Activated B cell treated with CpG ODN at 0.5 μM for 24 hours (primary cell): ENCODE measurements around the gene HDAC4. TPM values are rescaled to one million over a fixed set of nuclear protein-coding genes. Genes with fewer than 3 reads are reported as not detected.

Experiments used
- ATAC-seq: fragments of 200-7000 bp; cut with Tn5 transposase; one replicate; pipeline ENCODE4 v1.10.0; 2021; ENCODE audit warnings: low read depth, mild to moderate bottlenecking, moderate library complexity
- CTCF ChIA-PET: fragments of 350-600 bp; sonication (Branson Sonifier 250); formaldehyde crosslinking; loops from one replicate; lab custom pipeline; 2021; ENCODE audit warnings: antibody characterized with exemption; lab: Charles Lee
- POLR2A ChIA-PET: fragments of 350-600 bp; sonication (Branson Sonifier 250); formaldehyde crosslinking; loops from one replicate; lab custom pipeline; 2021; ENCODE audit warnings: antibody characterized with exemption; lab: Charles Lee
- DNase-seq: peaks from one replicate; pipeline ENCODE4 v3.0.0; 2022
- H3K27ac Mint-ChIP-seq: one replicate; pipeline ENCODE4 v1.8.0; 2020; ENCODE audit warnings: mixed read lengths
- H3K27me3 Mint-ChIP-seq: one replicate; pipeline ENCODE4 v1.8.0; 2021; ENCODE audit warnings: mixed read lengths
- H3K36me3 Mint-ChIP-seq: one replicate; pipeline ENCODE4 v1.8.0; 2021; ENCODE audit warnings: low read depth, mixed read lengths
- H3K4me1 Mint-ChIP-seq: one replicate; pipeline ENCODE4 v1.8.0; 2021; ENCODE audit warnings: mixed read lengths
- H3K4me3 Mint-ChIP-seq: one replicate; pipeline ENCODE4 v1.8.0; 2020; ENCODE audit warnings: mild to moderate bottlenecking, mixed read lengths
- H3K9me3 Mint-ChIP-seq: one replicate; pipeline ENCODE4 v1.8.0; 2020; ENCODE audit warnings: mixed read lengths
- intact Hi-C: fragments of 100-400 bp; cut with micrococcal nuclease; formaldehyde crosslinking; loops from one replicate; pipeline ENCODE4 v1.15.1; 2024
- total RNA-seq: library from RNA; stranded (reverse); gene quantifications from 2 replicates; pipeline ENCODE4 v1.2.3, GENCODE V29; 2022
- TF ChIP-seq, protein P1 (sequence below): fragments of 200-600 bp; IDR thresholded peaks from one replicate; pipeline ENCODE4 v1.8.0; 2022; ENCODE audit warnings: antibody characterized with exemption, mild to moderate bottlenecking

HDAC4 gene
- total RNA-seq, 1 donor from 2014 or later, result 31.9 TPM

DNA sequence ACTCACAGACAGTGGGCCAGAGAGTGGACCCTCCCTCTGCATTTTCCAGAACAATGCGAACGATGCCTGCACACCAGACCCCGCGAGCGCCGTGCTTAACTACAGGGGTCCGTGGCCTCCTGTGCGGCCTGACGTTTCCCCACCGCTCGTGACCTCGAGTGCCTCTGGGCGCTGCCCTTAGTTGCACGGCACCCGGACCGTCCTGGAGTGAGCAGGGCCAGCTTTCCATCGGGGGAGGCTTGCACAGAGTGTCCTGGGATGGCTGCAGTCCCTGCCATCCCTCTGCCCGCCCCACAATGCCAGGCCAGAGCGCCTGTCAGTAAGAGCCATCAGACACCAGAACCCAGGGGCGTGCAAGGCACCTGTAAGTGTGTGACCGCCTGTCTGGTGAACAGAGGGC is 335.9 kb downstream of the HDAC4 start:
- Mint-ChIP-seq H3K4me1 (no peaks in the 10 kb centered on the region), H3K27me3 (no peaks in the 10 kb centered on the region)
- ATAC-seq, result no peak

DNA sequence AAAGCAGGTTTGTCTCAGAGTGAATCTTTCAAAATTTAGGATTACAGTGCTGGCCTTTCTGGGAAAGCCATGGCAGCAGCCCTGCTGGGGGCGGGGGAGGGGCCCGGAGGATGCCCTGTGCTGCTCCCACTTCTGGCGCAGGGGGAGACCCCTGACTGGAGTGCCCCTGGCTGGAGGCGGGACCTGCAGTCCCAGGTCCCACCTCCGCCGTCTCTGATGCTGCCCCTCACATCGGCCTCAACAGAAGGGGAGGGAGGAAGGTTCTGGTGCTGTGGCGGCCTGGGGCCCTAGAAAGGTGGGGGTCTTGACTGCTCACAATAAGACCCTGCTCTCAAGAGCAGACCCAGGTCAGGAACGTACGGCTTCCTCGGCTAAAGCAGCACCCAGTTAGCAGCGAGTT is 336.6 kb downstream of the HDAC4 start:
- Mint-ChIP-seq H3K36me3 (peaks cover 27% of the 10 kb centered on the region), H3K9me3 (no peaks in the 10 kb centered on the region), H3K4me3 (no peak overlapping the region), H3K27ac (no peak overlapping the region), H3K4me1 (no peaks in the 10 kb centered on the region), H3K27me3 (no peaks in the 10 kb centered on the region)
- intact Hi-C loops, result no loop called here
- DNase-seq (no peak), ATAC-seq (no peak)
- TF ChIP-seq, protein P1, sequence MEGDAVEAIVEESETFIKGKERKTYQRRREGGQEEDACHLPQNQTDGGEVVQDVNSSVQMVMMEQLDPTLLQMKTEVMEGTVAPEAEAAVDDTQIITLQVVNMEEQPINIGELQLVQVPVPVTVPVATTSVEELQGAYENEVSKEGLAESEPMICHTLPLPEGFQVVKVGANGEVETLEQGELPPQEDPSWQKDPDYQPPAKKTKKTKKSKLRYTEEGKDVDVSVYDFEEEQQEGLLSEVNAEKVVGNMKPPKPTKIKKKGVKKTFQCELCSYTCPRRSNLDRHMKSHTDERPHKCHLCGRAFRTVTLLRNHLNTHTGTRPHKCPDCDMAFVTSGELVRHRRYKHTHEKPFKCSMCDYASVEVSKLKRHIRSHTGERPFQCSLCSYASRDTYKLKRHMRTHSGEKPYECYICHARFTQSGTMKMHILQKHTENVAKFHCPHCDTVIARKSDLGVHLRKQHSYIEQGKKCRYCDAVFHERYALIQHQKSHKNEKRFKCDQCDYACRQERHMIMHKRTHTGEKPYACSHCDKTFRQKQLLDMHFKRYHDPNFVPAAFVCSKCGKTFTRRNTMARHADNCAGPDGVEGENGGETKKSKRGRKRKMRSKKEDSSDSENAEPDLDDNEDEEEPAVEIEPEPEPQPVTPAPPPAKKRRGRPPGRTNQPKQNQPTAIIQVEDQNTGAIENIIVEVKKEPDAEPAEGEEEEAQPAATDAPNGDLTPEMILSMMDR, result no peak
- CTCF ChIA-PET, result no interaction called here
- POLR2A ChIA-PET, result no interaction called here

More for the DNA sequence above, 335.9 kb downstream of the HDAC4 start:
- Mint-ChIP-seq H3K36me3 (peaks cover 27% of the 10 kb centered on the region), H3K9me3 (no peaks in the 10 kb centered on the region), H3K4me3 (no peak overlapping the region), H3K27ac (no peak overlapping the region)
- TF ChIP-seq, protein P1, result no peak
- DNase-seq, result no peak
- intact Hi-C loops, result no loop called here
- POLR2A ChIA-PET, result no interaction called here
- CTCF ChIA-PET, result no interaction called here

DNA sequence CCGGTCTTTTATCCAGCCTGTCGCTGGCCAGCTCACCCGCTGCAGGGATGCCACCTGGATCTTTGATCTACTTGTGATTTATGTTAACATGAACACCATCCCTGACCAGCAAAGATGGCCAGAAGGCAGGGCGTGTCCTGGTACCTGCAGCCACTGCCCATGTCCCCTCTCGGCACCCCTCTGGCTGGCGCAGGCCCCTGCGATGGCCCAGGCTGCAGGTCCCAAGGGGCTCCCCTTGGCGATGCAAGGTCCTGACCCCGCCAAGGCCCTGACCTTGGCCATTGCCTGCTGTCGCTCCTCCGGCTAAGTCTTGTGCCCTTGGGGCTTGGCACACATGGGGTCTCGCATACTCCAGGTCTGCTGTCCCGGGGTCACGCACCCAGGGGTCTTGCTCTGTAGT is 338.1 kb downstream of the HDAC4 start:
- no peaks in the 10 kb centered on the region for H3K9me3 Mint-ChIP-seq
- intact Hi-C loops, result no loop called here
- no peaks in the 10 kb centered on the region for H3K27me3 Mint-ChIP-seq
- ChIA-PET POLR2A (no interaction called here), CTCF (no interaction called here)
- peaks cover 25% of the 10 kb centered on the region for H3K36me3 Mint-ChIP-seq
- no peak overlapping the region for H3K4me3 Mint-ChIP-seq
- ATAC-seq, result no peak
- TF ChIP-seq, protein P1, result no peak
- no peaks in the 10 kb centered on the region for H3K4me1 Mint-ChIP-seq
- DNase-seq, result no peak
- H3K27ac Mint-ChIP-seq, result no peak overlapping the region

DNA sequence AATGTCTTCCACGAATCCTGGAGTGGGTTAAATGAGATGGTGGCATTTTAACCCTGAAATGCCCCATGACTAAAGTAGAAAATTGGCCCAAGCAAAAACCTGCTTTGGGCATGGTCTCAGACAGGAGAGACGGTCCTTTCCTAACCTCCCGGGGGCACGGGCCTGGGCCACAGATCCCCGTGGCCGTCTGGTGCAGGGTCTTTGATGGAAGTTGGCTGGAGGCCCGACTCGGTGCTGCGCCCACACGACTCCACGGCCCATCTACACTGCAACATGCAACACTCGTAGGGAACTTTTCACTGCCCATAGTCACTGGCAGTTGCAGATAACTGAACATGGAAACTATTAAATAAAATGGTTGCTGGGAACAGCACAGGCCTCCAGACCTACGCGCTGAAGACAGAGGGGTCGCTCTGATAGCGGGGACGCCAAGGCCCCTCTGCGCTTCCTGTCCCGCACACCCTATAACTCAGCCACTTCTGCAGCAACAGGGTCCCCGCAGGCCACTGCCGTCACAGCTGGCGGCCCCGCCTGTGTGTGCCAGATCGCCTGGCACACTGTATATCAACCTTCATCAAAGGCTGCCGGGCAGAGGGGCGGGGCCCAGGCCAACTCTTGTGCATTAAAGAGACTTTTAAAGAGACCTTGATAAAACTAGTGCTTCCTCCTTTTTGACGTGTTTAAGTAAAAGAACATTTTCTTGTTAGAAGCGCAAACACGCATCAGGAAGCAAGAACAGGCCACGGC is 338.8 kb downstream of the HDAC4 start:
- no peaks in the 10 kb centered on the region for H3K9me3 Mint-ChIP-seq
- no peak for DNase-seq
- ChIA-PET POLR2A (no interaction called here), CTCF (no interaction called here)
- TF ChIP-seq, protein P1, result no peak
- ATAC-seq, result no peak
- peaks cover 25% of the 10 kb centered on the region for H3K36me3 Mint-ChIP-seq
- H3K4me3 Mint-ChIP-seq, result no peak overlapping the region
- no peaks in the 10 kb centered on the region for H3K4me1 Mint-ChIP-seq
- no peak overlapping the region for H3K27ac Mint-ChIP-seq
- no peaks in the 10 kb centered on the region for H3K27me3 Mint-ChIP-seq
- intact Hi-C loops, result no loop called here

- TF ChIP-seq, protein P1, result no peak
- intact Hi-C loops, result no loop called here
- ATAC-seq, result no peak
- no peak for DNase-seq
- Mint-ChIP-seq H3K27me3 (no peaks in the 10 kb centered on the region), H3K4me3 (no peak overlapping the region), H3K9me3 (no peaks in the 10 kb centered on the region), H3K36me3 (peaks cover 19% of the 10 kb centered on the region), H3K4me1 (no peaks in the 10 kb centered on the region), H3K27ac (no peak overlapping the region)
- ChIA-PET POLR2A (no interaction called here), CTCF (no interaction called here)
Measured at GRCh38 chr2:239061121-239061666, 339.6 kb downstream of the HDAC4 start.
